HG03469 (cell line): ENCODE data around the gene ELFN1.

ENCODE experiments used
- ATAC-seq: cut with Tn5 transposase; IDR thresholded peaks from one replicate; pipeline ENCODE4 v1.9.1; 2021; ENCODE audit warnings: mild to moderate bottlenecking, moderate library complexity, moderate number of reproducible peaks; ENCODE audit not compliant: unreplicated experiment

Gene ELFN1

DNA sequence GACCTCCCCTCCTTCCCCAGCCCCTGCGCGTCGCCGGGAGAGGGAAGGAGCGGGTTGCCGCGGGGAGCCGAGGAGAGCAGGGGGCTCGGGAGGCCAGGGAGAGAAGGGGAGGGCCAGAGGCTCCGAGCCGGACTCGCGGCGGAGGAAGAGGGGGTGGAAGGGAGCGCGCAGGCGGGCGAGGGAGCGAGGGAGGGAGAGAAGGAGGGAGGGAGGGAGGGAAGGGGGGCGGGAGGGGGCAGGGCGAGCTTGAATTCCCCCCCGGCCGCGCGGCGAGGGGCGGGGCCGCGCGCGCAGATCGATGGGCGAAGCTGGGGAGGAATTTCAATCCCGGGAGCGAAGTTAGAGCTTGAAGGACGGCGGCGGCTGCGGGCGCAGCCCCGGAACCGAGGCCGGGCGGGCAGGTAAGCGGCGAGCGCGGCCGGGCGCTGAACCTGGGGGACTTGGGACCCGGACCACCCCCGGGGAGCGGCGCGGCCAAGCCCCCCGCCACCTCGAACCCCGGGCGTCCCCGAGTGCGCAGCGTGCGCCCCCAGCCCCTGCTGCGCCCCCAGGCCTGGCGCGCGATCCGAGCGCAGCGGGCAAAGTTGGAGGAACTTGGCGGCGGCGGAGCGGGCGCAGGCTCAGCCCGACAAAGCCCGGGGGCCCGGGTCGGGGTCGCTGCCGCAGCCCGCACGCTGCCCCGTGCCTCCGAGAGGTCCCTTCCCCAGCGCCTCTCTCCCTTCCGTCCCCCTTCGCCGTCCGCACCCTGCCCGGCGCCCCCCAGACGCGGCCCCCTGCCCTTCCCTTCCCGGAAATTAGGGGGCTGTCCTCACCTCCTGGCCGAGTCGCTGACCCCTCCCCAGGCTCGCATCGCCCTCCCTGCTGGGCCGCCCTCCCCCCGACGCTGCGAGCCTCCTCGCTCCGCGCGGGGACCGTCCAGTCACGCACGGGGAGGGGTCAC, at the start of gene ELFN1:
TSS of gene ELFN1 (plus strand) at position 324 of the 940 bp plus-strand sequence. CDS start 74,320 bp downstream, outside the sequence.
- no peak for ATAC-seq

DNA sequence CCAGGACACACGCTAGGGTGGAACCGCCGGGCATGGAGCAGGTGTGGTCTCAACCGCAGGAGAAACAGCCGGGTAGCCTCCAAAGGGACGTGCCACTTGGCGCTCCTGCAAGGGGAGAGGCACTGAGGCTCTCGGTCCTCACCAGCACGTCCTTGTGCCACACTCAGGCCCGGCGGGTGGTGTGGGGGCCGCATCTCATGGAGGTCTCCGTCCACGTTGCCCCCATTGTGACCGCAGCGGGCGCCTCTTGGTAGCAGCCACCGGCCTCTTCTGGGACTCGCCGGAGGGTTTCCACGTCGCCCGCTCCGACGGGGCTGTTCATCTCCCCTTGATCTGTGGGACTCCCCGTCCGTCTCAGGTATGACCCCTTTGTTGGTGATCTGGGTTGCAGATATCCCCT, 49.2 kb upstream of the ELFN1 start:
- ATAC-seq, result no peak

DNA sequence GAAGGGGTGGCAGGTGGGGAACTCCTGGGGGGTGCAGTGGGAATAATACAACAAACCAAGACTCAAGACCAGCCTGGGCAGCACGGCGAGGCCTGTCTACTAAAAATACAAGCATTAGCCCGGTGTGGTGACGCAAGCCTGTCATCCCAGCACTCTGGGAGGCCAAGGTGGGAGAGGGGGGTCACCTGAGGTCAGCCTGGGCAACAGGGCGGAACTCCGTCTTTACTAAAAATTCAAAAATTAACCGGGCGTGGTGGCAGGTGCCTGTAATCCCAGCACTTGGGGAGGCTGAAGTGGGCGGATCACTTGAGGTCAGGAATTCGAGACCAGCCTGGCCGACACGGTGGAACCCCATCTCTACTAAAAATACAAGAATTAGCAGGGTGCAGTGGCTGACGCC, 48.4 kb upstream of the ELFN1 start:
- no peak for ATAC-seq

DNA sequence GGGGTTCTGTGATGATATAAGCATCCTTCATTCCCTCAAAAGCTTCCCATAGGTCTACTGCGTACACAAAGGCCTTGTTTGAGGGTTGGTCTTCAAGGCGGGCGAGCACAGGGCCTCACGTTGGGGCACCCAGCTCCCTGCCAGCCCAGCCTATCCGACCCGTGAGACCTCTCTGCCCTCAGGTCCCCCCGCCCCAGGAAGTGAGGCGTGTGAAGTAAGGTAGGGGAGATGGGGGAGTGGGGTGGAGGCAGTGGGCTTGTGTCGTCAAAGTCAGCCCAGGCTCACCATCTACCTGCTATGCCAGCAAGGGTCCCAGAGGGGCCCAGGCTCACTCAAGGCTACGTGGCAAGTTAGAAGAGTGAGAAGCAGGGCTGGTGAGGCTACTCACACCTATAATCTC, 47.6 kb upstream of the ELFN1 start:
- no peak for ATAC-seq

DNA sequence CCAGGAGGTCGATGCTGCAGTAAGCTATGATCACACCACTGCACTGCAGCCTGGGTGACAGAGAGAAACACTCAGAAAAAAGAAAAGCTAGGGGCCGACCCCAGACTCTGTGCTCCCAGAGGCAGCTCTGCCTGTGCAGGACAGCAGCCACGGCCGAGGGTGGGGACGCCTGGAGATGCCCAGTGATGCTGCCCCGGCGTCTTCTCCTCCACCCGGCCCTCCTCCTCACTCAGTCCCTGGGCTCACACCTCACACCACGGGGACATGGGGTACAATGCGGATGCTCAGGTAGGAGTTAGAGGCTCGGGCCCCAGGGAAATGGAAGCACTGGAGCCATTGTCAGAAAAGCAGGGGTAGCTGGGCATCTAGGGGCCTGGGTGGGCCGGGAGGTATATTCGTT, 46.3 kb upstream of the ELFN1 start:
- no peak for ATAC-seq

DNA sequence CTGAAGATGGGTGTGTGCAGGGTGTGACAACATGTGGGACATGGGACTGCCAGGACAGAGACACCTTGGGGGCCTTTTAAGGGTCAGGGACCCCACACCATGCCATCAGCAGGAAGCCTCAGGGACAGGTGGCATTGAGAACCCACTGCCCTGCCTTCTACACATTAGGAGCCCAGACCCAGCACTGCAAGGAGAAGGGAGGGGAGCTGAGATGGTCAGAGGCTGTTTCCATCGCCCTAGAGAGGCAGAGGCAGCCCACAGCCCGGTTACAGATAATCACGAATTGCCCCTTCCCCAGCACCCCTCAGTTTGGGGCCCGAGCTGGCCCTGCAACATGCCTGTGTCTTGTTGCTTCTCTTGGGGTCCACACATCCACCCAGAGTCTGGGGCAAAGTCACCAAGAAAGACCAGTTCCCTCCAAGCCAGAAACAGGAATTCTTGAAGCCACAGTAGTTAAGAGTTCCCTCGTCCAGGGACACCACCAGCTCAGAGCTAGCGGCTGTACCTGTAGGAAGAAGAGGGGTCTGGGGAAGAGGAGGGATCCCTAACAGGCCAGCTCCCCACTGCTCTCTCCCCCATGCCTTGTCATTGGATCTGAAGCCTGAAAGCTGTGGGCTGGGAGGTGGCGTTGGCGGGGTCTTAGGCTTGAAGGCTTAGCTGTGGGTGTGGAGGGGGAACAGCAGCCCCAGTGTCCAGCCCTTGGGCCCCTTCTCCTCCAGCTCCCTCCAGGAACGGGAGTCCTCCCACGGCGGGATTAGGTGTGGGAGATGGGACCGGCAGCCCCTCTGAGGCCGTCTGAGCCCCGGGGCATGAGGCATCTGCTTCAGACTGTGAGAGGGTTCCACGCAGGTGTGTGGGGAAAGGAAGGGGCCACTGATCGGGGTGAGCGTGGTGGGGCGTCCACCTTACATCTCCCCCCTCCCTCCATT, 44.8 kb upstream of the ELFN1 start:
- ATAC-seq, result no peak

DNA sequence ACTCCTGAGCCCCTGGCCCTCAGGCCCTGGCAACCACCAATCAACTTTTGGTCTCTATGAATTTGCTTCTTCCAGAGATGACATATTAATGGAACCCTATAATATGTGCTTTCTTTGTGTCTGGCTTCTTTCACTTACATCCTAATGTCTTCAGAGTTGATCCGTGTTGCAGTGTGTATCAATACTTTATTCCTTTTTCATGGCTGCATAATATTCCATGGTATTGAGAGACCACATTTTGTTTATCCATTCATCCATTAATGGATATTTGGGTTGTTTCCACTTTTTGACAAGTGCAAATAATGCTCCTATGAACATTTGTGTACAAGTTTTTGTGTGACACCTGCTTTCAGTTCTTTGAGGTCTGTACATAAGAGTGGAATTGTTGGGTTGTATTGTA, 43.3 kb upstream of the ELFN1 start:
- no peak for ATAC-seq

DNA sequence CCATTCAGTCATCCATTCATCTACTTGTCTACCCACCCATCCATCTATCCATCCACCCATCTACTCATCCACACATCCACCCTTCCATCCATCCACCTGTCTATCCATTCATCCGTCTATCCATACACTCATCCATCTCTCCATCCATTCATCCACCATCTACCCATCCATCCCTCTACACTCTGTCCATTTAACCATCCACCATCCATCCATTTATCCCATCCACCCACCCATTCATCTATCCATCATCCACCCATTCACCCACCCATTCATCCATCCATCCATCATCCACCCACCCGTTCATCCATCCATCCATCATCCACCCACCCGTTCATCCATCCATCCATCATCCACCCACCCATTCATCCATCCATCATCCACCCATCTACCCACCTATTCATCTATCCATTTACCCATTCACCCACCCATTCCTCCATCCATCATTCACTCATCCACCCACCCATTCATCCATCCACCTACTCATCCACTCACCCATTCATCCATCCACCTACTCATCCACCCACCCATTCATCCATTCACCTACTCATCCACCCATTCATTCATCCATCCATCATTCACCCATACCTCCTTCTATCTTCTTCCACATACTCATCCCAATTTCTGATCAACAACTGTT, 39.3 kb upstream of the ELFN1 start:
- no peak for ATAC-seq

DNA sequence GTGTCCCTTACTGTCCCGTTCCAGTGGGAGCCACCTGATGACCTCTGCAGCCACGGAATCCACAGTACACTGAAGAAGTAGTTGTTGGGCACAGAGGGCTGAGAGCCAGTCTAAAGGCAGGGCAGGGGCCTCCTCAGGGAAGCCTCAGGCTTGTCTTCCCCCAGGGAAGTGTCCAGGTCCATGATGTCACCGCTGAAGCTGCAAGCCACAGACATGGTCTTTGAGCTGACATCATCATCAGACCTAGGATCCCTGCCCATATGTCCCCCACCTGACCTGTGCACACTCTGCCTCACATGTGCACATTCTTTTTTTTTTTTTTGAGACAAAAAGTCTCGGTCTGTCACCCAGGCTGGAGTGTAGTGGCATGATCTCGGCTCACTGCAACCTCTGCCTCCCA, 38.4 kb upstream of the ELFN1 start:
- ATAC-seq, result no peak

DNA sequence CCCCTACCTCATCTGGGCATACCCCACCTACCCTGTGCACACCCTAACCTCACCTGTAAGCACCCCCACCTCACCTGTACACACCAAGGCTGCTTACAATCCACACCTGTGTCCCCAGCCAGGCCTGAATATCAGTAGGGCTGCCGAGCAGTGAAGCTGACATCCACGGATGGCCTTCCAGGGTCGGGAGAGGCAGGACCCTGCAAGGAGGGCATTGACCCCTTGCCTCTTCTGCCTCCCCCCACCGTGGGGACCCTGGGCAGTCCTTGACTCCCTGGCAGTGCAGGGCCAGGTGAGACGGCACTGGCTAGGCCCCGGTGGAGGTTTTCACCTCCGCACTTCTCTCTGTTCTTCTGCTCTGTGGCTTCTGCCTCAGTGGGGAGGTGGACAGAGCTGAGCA, 37.6 kb upstream of the ELFN1 start:
- no peak for ATAC-seq

DNA sequence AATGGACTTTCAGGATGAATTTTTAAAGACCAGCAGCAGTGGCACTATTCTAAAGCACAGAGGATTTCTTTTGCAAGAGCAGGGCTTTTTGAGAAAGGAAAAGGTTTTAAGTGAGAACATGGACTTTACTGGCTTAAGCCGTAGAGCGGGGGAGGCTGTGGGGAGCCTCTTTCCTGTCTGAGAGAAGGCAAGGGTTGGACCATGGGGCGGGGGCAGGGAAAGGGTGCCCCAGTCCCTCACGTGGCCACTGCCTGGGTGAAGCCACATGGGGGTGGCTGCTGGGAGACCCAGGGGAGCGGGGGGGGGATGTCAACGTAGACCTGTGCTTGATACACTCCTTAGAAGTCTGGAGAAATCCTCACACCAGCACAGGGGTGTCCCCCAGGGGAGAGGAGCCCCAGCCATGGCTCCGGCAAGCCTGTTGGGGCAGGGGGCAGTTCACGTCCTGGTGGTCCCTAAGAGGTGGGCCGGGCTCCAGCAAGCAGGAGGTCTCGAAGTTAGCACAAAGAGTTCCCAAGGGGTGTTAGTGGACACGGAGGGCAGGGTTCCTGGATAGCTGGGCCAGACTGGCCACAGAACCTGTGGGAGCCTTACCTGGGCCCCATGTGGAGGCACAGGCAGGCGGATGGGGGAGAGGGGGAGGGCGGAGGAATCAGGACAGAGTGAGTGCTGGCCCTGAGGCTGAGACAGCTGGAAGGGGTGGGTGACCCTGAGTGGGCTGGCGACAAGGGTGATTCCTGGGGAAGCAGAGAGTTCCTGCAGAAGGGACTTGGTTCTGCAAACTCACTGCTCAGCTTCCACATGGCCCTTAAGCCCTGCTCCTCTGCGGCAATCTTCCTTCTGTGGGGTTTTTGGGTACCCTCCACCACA, 36.9 kb upstream of the ELFN1 start:
- no peak for ATAC-seq

DNA sequence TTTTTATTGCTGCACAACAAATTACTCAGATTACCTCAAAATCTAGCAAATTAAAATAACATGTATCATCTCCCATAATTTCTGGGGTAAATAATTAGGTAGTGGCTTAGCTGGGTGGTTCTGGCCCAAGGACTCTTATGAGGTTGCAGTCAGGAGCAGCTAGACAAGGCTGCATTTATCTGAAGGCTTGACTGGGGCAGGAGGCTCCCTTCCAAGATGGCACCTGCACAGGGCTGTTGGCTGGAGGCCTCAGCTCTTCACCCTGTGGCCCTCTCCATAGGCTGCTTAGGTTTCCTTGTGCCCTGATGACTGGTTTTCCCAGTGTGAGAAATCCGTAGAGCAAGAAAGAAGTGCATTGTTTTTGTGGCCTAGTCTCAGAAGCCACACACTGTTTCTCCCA, 34.7 kb upstream of the ELFN1 start:
- ATAC-seq, result no peak

DNA sequence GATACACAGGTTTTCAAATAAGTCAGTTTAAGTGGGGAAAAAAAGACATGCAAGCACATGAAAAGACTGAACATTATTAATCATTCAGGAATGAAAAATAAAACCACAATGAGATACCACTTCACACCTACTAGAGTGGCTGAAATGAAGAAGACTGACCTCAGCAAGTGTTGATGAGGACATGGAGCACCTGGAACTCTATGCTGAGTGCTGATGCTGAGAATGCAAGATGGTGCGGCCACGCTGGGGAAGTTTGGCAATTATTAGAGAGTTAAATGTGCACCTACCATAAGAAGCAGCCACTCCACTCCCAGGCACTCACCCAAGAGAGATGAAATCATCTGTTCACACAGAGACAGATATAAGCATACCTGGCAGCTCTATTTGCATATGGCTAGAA, 32.9 kb upstream of the ELFN1 start:
- no peak for ATAC-seq

DNA sequence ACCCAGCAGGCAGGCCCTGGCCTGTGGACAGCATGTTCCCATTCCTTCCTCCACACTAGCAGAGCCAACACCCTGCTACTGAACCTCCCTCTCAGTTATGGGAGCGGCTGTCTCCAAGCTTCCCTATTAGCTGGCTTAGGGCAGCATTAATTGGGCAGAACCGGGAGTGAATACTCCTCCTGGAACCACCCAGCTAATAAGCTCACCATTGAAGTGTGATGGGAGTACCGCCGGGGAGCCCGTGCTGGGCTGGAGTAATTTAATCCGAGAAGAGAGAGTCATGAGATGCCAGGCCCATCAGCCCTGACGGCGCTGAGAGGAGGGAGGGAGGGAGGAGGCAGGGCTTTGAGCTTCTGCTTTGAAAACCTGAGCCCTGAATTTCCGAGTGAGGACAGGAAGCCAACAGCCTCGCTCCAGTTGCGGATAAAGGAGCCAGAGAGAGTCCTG, 31.8 kb upstream of the ELFN1 start:
- ATAC-seq, result no peak

DNA sequence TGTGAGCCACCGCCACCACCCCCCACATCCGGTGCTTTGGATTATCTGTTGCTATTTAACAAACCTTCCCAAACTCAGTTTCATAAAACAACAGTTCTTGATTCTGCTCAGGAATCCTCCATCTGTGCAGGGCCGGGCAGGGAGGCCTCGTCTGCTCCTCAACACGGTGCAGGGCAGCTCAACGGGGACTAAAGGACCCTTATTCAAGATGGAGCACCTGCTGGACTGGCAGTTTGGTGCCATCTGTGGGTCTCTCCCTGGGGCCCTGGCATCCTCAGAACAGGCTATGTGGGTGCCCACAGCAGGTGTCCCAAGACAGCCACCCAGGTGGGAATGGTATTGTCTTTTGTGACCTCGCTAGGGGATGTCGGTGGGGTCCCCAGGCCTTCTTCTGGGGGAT, 31.0 kb upstream of the ELFN1 start:
- no peak for ATAC-seq

DNA sequence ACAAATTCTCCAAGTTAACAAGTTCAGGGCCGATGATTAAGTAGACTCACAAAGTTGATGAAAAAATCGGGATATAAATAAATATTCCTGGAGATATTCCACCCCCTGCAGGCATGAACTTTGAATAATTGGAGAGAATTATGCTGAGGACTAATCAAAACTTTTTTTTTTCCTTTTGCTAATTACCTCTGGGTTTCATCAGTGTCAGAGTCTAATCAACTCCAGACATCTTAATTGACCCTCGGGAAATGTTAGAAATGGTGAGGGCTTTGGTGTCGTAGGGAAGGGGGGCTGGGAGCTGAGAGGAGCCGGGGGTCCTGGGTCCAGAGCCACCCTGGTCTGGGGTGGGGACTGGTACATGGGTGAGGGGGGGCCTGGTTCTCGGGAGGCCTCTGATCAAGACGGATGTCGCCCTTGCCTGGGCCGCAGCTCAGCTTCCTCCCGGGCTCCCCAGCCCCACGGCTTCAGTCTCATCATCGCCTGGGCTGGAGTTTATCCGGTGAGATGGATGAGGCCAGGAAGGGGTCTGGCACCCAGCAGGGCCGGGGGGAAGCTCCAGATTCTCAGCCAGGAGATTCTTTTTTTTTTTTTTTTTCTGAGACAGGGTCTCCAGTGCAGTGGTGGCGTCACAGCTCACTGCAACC, 30.4 kb upstream of the ELFN1 start:
- ATAC-seq, result no peak

DNA sequence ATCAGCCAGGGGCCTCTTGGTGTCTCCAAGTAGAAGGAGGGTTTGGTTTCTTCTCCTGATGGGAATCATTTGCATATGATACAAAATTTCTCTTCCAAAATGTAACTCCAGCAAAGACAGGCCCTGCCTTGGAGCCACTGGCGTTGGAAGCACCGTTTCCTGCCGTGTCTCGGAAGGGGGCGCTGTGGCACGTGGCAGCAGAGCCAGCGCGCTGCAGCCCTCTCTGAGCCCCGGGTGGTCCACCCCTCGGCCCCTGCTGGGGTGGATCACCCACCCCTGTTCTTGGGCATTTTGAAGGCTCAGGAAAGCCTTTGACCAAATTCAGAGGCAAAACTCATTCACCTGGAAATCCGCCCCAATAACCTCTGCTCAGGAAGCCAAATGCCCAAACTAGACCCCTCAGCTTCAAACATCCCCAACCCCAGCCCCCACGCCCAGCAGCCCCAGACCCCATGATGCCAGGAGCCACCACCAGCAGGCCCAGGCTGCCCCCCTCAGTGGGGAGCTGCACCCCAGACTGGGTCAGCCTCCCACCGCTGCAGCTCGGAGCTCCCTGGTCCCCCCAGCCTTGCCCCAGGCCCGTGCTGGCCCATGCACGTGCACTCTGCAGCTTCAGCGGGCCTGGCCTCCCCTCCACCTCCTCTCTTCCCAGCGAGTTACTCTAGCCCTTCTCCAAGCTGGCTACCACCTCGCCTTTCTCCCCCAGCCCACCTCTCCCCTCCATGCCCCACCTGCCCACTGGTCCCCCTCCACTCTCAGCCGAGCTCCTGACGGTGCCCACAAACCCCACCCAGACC, 29.5 kb upstream of the ELFN1 start:
- ATAC-seq, result no peak

DNA sequence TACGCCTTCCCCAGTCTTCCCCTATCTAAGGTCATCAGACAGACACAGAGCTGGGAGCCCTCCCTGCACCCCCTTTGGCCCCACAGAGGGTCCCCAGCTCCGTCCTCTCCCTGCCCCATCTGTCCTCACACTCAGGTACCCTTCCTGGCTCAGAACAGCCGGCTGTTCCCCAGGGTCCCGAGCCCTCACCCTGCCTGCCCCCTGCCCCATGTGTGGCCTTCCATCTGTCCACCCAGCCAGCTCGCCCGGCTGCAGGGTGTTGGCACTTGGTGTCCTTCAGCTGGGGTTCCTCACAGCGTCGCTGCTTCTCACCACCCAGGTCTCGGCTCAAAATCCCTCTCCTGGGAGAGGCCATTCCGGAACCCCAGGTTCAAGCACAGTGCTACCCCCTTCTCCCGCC, 28.9 kb upstream of the ELFN1 start:
- ATAC-seq, result no peak

DNA sequence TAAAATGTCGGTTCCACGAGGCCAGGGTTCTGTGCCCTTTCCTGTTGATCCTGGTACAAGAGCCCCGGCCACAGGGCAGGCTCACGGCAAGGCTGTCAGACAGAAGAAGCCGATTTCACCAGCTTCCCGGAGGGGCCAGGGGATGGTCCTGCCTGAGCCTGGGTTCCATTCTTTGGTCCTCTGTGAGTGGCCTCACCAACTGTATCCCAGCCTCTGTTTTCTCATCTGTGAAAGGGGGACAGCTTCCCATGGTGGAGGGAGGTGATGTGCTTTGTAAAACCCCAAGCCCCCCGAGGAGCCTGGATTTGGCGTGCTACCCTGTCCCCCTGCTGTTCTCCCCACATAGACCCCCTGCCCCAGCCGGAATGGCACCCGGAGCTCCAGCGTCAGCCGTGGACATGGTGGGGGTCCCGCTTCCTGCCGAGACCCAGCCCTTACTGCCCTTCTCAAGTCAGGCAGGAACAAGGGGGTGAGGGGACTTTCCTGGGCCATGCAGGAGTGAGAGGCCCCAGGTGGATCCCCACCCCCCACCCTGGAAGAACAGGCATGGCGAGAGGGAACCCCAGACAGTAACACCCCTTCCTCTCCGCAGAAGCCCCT, 28.3 kb upstream of the ELFN1 start:
- ATAC-seq, result no peak
